ENCODE results near the gene SLC12A1. TPM values are rescaled to one million over a fixed set of nuclear protein-coding genes. Genes with fewer than 3 reads are reported as not detected.
A peak's percentile ranks its signal among the peaks of the same experiment; 100 is the strongest.

The SLC12A1 gene
- total and polyA plus RNA-seq, 3 experiments from 2014 or later = not detected

GRCh38 chr15:48248414-48248813 is 42.3 kb downstream of the SLC12A1 start:
- Mint-ChIP-seq H3K27ac (no peak overlapping the region), H3K27me3 (peaks cover 7 to 45% of the 10 kb centered on the region in 2 donors), H3K4me1 (no peaks in the 10 kb centered on the region), H3K36me3 (no peaks in the 10 kb centered on the region), H3K9me3 (no peaks in the 10 kb centered on the region), H3K4me3 (no peak overlapping the region)
- Histone ChIP-seq H3K36me3 (ENCODE audit: insufficient read depth, low read length) (no peaks in the 10 kb centered on the region), H3K4me1 (ENCODE audit: insufficient read depth, low read length) (no peaks in the 10 kb centered on the region), H3K9me3 (ENCODE audit: low read length) (no peaks in the 10 kb centered on the region), H3K4me3 (ENCODE audit: low read length) (no peak overlapping the region), H3K27ac (ENCODE audit: low read depth, low read length) (no peak overlapping the region), H3K27me3 (ENCODE audit: insufficient read depth, low read length, poor library complexity, severe bottlenecking) (no peaks in the 10 kb centered on the region)
- CTCF ChIA-PET = no interaction called here
- POLR2A ChIA-PET = no interaction called here
- no peak for DNase-seq

- Mint-ChIP-seq H3K36me3 (no peaks in the 10 kb centered on the region), H3K27ac (no peak overlapping the region), H3K4me3 (no peak overlapping the region), H3K9me3 (no peaks in the 10 kb centered on the region), H3K4me1 (no peaks in the 10 kb centered on the region), H3K27me3 (peaks cover 12 to 45% of the 10 kb centered on the region in 2 donors)
- Histone ChIP-seq H3K4me3 (ENCODE audit: low read length) (no peak overlapping the region), H3K27ac (ENCODE audit: low read depth, low read length) (no peak overlapping the region), H3K4me1 (ENCODE audit: insufficient read depth, low read length) (no peaks in the 10 kb centered on the region), H3K27me3 (ENCODE audit: insufficient read depth, low read length, poor library complexity, severe bottlenecking) (no peaks in the 10 kb centered on the region), H3K9me3 (ENCODE audit: low read length) (no peaks in the 10 kb centered on the region), H3K36me3 (ENCODE audit: insufficient read depth, low read length) (no peaks in the 10 kb centered on the region)
- DNase-seq = peak in 1 of 5 donors; percentile 8
- CTCF ChIA-PET = no interaction called here
- POLR2A ChIA-PET = no interaction called here
Measured at GRCh38 chr15:48250640-48251076, 44.6 kb downstream of the SLC12A1 start.

GRCh38 chr15:48253172-48253571 is 47.1 kb downstream of the SLC12A1 start:
- Mint-ChIP-seq H3K4me1 (no peaks in the 10 kb centered on the region), H3K27ac (peak overlapping the region in 1 of 8 donors; percentile 50), H3K9me3 (peaks cover 0 to 3% (median 0%) of the 10 kb centered on the region in 5 donors), H3K4me3 (no peak overlapping the region), H3K27me3 (peaks cover 18 to 41% of the 10 kb centered on the region in 2 donors), H3K36me3 (no peaks in the 10 kb centered on the region)
- ChIA-PET CTCF (no interaction called here), POLR2A (no interaction called here)
- no peaks in the 10 kb centered on the region for H3K27me3 ChIP-seq (ENCODE audit: insufficient read depth, low read length, poor library complexity, severe bottlenecking)
- H3K4me3 ChIP-seq (ENCODE audit: low read length) = no peak overlapping the region
- H3K36me3 ChIP-seq (ENCODE audit: insufficient read depth, low read length) = no peaks in the 10 kb centered on the region
- H3K4me1 ChIP-seq (ENCODE audit: insufficient read depth, low read length) = no peaks in the 10 kb centered on the region
- H3K9me3 ChIP-seq (ENCODE audit: low read length) = no peaks in the 10 kb centered on the region
- DNase-seq = no peak
- H3K27ac ChIP-seq (ENCODE audit: low read depth, low read length) = no peak overlapping the region

- peaks cover 2 to 6% (median 5%) of the 10 kb centered on the region in 3 donors for H3K4me1 Mint-ChIP-seq
- Histone ChIP-seq H3K4me1 (ENCODE audit: insufficient read depth, low read length) (no peaks in the 10 kb centered on the region), H3K27me3 (ENCODE audit: insufficient read depth, low read length, poor library complexity, severe bottlenecking) (no peaks in the 10 kb centered on the region), H3K4me3 (ENCODE audit: low read length) (no peak overlapping the region), H3K36me3 (ENCODE audit: insufficient read depth, low read length) (no peaks in the 10 kb centered on the region), H3K27ac (ENCODE audit: low read depth, low read length) (no peak overlapping the region), H3K9me3 (ENCODE audit: low read length) (no peaks in the 10 kb centered on the region)
- ChIA-PET POLR2A (no interaction called here), CTCF (no interaction called here)
- H3K4me3 Mint-ChIP-seq = no peak overlapping the region
- no peaks in the 10 kb centered on the region for H3K9me3 Mint-ChIP-seq
- H3K27ac Mint-ChIP-seq = no peak overlapping the region
- no peak for DNase-seq
- no peaks in the 10 kb centered on the region for H3K36me3 Mint-ChIP-seq
- peaks cover 0 to 29% of the 10 kb centered on the region in 2 donors for H3K27me3 Mint-ChIP-seq
Measured at GRCh38 chr15:48265135-48265534, 59.0 kb downstream of the SLC12A1 start.

GRCh38 chr15:48266024-48266689 is 60.1 kb downstream of the SLC12A1 start:
- Histone ChIP-seq H3K27ac (ENCODE audit: low read depth, low read length) (no peak overlapping the region), H3K36me3 (ENCODE audit: insufficient read depth, low read length) (no peaks in the 10 kb centered on the region), H3K9me3 (ENCODE audit: low read length) (no peaks in the 10 kb centered on the region), H3K4me1 (ENCODE audit: insufficient read depth, low read length) (no peaks in the 10 kb centered on the region), H3K27me3 (ENCODE audit: insufficient read depth, low read length, poor library complexity, severe bottlenecking) (no peaks in the 10 kb centered on the region), H3K4me3 (ENCODE audit: low read length) (no peak overlapping the region)
- Mint-ChIP-seq H3K27me3 (peaks cover 0 to 29% of the 10 kb centered on the region in 2 donors), H3K4me1 (peaks cover 2 to 6% (median 5%) of the 10 kb centered on the region in 3 donors), H3K36me3 (no peaks in the 10 kb centered on the region), H3K27ac (no peak overlapping the region), H3K9me3 (no peaks in the 10 kb centered on the region), H3K4me3 (no peak overlapping the region)
- DNase-seq = no peak
- ChIA-PET CTCF (interaction anchor here (0.8 kb wide), 1 partner anchor 19 kb away, joined by 3 read pairs; no protein-coding TSS in a partner anchor), POLR2A (no interaction called here)

GRCh38 chr15:48267766-48268165 is 61.7 kb downstream of the SLC12A1 start:
- no peaks in the 10 kb centered on the region for H3K36me3 ChIP-seq (ENCODE audit: insufficient read depth, low read length)
- Mint-ChIP-seq H3K4me1 (peaks cover 2 to 6% (median 5%) of the 10 kb centered on the region in 3 donors), H3K9me3 (no peaks in the 10 kb centered on the region), H3K36me3 (no peaks in the 10 kb centered on the region), H3K4me3 (no peak overlapping the region), H3K27ac (no peak overlapping the region), H3K27me3 (peaks cover 0 to 24% of the 10 kb centered on the region in 2 donors)
- no peaks in the 10 kb centered on the region for H3K27me3 ChIP-seq (ENCODE audit: insufficient read depth, low read length, poor library complexity, severe bottlenecking)
- H3K27ac ChIP-seq (ENCODE audit: low read depth, low read length) = no peak overlapping the region
- no peaks in the 10 kb centered on the region for H3K4me1 ChIP-seq (ENCODE audit: insufficient read depth, low read length)
- H3K4me3 ChIP-seq (ENCODE audit: low read length) = no peak overlapping the region
- ChIA-PET CTCF (interaction anchor here (1.6 kb wide), 1 partner anchor 19 kb away, joined by 4 read pairs; no protein-coding TSS in a partner anchor), POLR2A (no interaction called here)
- DNase-seq = no peak
- no peaks in the 10 kb centered on the region for H3K9me3 ChIP-seq (ENCODE audit: low read length)

GRCh38 chr15:48273049-48273448 is 66.9 kb downstream of the SLC12A1 start:
- no peak overlapping the region for H3K27ac Mint-ChIP-seq
- ChIA-PET CTCF (no interaction called here), POLR2A (no interaction called here)
- no peak for DNase-seq
- no peaks in the 10 kb centered on the region for H3K36me3 Mint-ChIP-seq
- no peak overlapping the region for H3K27ac ChIP-seq (ENCODE audit: low read depth, low read length)
- no peaks in the 10 kb centered on the region for H3K27me3 ChIP-seq (ENCODE audit: insufficient read depth, low read length, poor library complexity, severe bottlenecking)
- H3K36me3 ChIP-seq (ENCODE audit: insufficient read depth, low read length) = no peaks in the 10 kb centered on the region
- no peak overlapping the region for H3K4me3 Mint-ChIP-seq
- no peak overlapping the region for H3K4me3 ChIP-seq (ENCODE audit: low read length)
- H3K9me3 Mint-ChIP-seq = no peaks in the 10 kb centered on the region
- H3K4me1 ChIP-seq (ENCODE audit: insufficient read depth, low read length) = no peaks in the 10 kb centered on the region
- H3K9me3 ChIP-seq (ENCODE audit: low read length) = no peaks in the 10 kb centered on the region
- no peaks in the 10 kb centered on the region for H3K4me1 Mint-ChIP-seq
- peaks cover 3 to 11% of the 10 kb centered on the region in 2 donors for H3K27me3 Mint-ChIP-seq

- Mint-ChIP-seq H3K36me3 (no peaks in the 10 kb centered on the region), H3K4me3 (no peak overlapping the region), H3K27me3 (peaks cover 1 to 4% of the 10 kb centered on the region in 2 donors), H3K27ac (no peak overlapping the region), H3K9me3 (no peaks in the 10 kb centered on the region), H3K4me1 (no peaks in the 10 kb centered on the region)
- DNase-seq = no peak
- Histone ChIP-seq H3K27ac (ENCODE audit: low read depth, low read length) (no peak overlapping the region), H3K36me3 (ENCODE audit: insufficient read depth, low read length) (no peaks in the 10 kb centered on the region), H3K27me3 (ENCODE audit: insufficient read depth, low read length, poor library complexity, severe bottlenecking) (no peaks in the 10 kb centered on the region), H3K9me3 (ENCODE audit: low read length) (no peaks in the 10 kb centered on the region), H3K4me1 (ENCODE audit: insufficient read depth, low read length) (no peaks in the 10 kb centered on the region), H3K4me3 (ENCODE audit: low read length) (no peak overlapping the region)
- POLR2A ChIA-PET = no interaction called here
- CTCF ChIA-PET = no interaction called here
Measured at GRCh38 chr15:48278666-48279065, 72.6 kb downstream of the SLC12A1 start.
